DND-41 (cell line): ENCODE data around the gene AGPAT3.

Source experiments
- CTCF ChIP-seq: IDR thresholded peaks from 2 replicates; pipeline ENCODE4 v1.5.1; 2012; ENCODE audit warnings: borderline replicate concordance, low read length, moderate library complexity, mild to moderate bottlenecking; ENCODE audit not compliant: poor library complexity, severe bottlenecking; ENCODE audit errors: extremely low read depth
- EZH2 ChIP-seq: IDR thresholded peaks from 3 replicates; pipeline ENCODE4 v1.6.1; 2012; ENCODE audit warnings: borderline replicate concordance, low read depth, mild to moderate bottlenecking, moderate library complexity, low read length, inconsistent platforms; ENCODE audit not compliant: severe bottlenecking

- TF ChIP-seq CTCF (no peak), EZH2 (no peak)
Measured at GRCh38 chr21:43865540-43866259, 677 bp downstream of the AGPAT3 start.
